Suppressor macrophage (primary cell): Measurements from ENCODE around the gene PRKX.
A peak's percentile ranks its signal among the peaks of the same experiment; 100 is the strongest.
"Not testable (repeated sequence)": the region's sequence is repeated elsewhere in the genome, so short reads cannot be mapped to it uniquely, and the experiment has no call there.

Experiments used
- DNase-seq, 4 experiments: peaks; one replicate each; pipeline ENCODE4 v3.0.0-alpha.2; 2020 to 2022

Gene PRKX

DNA sequence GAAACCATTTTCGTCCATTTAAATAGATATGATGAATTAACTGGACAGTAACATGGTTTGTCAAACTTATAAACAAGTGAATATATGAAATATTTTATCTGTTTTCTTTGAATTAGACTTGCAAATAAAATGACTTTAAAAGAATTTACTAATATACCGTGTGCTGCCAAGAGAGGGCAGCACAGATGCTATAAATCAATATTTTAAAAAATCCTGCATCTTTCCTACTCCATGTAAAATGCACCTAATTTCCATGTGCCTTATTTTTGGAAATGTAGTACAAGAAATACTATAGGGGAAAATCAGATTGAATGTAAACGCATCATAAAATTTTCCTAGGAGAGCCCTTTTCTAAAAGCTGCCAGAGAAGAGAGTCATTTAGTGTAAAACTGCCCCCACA lies 62.2 kb downstream of the PRKX start:
- peak; percentile 25 to 57 (median 34) for DNase-seq

DNA sequence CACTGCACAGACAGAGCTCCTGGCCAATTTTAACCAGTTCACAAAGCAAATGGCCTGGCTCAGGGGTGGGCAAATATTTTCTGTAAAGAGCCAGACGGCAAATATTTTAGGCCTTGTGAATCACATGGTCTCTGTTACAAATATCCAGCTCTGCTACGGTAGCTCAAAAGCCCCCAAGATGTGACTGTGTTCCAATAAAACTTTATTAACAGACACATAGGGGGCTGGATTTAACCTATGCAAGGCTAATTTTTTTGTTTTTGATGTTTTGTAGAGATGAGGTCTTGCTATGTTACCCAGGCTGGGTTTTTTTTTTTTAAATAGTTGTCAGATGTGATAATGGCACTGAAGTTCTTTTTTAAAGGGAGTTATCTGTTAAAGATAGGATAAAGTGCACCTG lies 65.4 kb downstream of the PRKX start:
- no peak for DNase-seq

DNA sequence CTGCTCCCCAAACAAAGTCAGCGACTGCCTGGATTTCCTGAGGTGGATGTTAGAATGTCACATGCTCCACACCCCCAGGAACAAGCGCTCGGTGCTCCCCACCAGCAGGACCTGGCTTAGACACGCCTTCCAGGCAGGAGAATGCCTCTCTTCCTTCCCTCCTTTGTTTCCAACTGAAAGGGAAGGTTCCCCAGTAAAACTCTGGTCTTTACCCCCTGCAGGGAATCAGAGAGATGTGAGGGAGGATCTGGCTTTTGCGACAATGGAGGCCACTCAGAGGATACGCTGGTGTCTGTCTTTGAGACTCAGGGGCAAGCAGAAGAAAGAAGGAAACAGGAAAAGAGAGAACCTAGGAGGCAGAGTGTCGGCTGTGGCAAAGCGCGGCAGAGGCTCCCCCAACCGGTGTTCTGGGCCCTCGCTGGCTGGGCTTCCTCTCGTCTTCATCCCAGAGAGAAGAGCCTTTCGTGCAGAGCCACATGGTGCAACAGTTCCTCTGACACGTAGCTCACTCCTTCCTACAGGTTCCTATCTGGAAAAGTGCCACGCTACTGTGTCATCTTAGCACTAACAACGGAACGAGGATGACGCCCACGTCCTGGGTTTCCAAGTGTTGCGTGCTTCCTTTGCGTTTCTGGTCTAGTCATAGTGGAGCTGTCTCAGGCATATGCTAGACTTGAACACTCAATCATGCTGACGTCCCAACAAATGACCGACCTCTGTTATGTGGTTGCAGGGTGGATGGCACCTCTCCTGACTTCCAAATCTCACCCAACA lies 73.4 kb downstream of the PRKX start:
- DNase-seq: peak; percentile 40 to 81 (median 54)

DNA sequence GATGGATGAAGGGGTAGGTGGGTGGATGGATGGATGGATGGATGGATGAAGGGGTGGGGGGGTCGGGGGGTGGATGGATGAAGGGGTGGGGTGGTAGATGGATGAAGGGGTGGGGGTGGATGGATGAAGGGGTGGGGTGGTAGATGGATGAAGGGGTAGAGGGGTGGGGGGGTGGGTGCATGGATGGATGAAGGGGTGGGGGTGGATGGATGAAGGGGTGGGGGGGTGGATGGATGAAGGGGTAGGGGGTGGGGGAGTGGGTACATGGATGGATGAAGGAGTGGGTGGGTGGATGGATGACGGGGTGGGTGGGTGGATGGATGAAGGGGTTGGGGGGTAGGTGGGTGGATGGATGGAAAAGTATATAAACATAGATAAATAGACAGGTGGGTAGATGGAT lies 74.2 kb downstream of the PRKX start:
- no peak for DNase-seq

DNA sequence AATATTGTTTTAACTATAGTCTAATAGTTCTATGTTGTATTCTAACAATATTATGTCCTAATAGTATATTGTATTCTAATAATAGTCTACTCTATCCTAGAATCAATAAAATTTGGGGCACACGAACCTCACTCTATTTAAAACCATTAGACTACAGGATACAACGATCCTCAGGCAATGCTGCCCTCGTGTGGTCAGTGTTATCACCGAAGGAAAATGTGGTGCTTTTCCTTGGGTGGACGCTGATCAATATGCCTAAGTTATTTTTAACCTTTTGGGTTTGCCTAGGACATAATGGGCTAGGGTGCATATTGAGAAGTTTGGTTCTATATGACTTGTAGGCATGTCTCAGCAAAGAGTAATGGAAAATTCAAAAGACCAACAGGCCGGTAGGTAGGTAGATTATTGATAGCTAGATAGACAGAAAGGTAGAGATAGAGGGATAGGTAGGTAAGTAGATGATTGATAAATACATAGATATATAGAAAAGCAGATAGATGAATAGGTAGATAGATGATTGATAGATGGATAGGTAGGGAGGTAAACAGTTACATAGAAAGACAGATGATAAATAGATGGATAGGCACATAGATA lies 75.1 kb downstream of the PRKX start:
- peak; percentile 40 to 59 (median 50) for DNase-seq

DNA sequence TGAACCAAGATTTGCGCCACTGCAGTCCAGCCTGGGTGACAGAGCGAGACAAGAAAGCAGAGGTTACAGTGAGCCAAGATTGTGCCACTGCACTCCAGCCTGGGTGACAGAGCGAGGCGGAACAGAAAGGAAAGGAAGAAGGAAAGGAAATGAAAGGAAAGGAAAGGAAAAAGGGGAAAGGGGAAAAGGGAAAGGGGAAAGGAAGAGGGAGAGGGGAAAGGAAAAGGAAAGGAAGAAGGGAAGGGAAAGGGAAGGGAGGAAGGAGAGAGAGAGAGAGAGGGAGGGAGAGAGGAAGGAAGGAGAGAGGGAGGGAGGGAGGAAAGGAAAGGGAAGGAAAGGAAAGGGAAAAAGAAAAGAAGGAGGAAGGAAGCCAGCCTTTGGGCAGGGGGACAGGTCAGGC lies 76.6 kb downstream of the PRKX start:
- DNase-seq: no peak

DNA sequence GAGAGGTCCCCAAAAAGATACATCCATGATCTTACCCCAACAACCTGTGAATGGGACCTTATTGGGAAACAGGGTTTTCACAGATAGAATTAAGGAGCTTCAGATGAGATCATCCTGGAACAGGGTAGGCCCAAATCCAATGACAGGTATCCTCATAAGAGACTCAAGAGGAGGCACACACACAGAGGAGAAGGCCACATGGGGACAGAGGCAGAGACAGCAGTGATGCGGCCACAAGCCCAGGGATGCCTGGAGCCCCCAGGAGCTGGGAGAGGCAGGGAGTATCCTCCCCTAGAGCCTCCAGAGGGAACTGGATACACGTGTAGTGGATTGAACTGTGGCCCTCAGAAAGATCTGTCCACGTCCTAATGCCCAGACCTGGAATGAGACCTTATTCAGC lies 82.3 kb downstream of the PRKX start:
- no peak for DNase-seq

DNA sequence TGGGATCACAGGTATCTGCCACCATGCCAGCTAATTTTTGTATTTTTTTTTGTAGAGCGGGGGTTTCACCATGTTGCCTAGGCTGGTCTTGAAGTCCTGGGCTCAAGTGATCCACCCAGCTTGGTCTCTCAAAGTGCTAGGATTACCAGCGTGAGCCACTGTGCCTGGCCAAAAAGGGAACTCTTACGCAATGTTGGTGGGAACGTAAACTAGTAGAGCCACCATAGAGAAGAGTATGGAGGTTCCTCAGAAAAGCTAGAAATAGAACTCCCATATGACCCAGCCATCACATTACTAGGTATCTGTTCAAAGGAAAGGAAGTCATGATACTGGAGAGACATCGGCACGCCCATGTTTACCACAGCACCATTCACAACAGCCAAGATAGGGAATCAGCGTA lies 85.9 kb downstream of the PRKX start:
- peak; percentile 38 to 65 (median 50) for DNase-seq

DNA sequence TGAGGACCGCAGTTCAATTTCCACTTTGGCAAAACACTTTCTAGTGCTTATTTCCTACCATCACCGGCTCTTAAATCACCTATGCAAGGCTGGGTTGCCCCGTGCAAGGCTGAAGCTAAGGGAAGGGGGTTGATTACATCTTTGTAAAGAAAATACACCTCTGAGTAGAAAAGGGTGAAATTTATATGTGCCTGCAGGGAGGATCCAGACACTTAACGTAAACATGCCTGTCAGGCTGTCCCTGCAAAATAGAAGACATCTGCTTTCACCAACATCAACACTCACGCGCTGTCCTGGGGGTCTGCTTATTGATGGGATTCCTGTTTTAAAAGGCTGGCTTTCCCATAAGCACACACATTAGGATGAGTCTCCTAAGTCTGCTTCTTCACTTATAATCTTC lies 92.0 kb downstream of the PRKX start:
- DNase-seq: no peak

DNA sequence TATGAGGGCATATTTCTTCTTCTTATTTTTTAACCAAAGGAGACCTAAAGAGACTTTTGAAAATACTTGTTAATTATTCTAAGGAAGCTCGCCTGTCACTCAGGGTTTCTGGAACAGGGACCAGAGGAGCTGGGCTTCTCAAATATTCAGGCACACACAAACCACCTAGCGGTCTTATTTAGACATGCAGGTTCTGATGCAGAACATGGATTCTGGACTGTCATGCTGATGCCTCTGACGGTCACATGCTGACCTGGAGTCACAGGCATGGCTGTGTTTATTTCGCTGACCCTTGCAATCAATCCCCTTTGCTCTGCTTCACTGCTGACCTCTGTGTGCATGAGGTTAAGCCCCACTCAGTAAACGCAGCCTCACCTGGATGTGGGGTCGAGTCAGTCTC lies 101.7 kb downstream of the PRKX start:
- DNase-seq: not testable (repeated sequence)

DNA sequence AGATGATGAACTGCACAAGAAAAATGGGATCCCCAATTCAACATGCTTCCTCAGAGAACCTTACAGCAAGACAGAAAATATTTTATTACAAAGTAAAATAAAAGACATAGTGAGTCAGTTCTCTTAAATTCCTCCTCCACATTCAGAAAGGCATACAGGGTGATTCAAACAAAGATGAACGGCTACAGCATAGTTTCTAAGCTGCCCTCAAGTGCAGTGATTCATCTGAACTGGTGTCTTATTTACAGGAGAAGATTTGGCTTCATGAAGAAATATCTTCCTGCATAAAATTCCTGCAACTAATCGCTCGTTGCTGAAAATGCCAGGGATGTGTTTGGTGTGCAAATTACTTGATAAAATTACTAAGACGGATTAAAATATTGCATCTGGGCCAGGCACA lies 103.6 kb downstream of the PRKX start:
- no peak for DNase-seq

DNA sequence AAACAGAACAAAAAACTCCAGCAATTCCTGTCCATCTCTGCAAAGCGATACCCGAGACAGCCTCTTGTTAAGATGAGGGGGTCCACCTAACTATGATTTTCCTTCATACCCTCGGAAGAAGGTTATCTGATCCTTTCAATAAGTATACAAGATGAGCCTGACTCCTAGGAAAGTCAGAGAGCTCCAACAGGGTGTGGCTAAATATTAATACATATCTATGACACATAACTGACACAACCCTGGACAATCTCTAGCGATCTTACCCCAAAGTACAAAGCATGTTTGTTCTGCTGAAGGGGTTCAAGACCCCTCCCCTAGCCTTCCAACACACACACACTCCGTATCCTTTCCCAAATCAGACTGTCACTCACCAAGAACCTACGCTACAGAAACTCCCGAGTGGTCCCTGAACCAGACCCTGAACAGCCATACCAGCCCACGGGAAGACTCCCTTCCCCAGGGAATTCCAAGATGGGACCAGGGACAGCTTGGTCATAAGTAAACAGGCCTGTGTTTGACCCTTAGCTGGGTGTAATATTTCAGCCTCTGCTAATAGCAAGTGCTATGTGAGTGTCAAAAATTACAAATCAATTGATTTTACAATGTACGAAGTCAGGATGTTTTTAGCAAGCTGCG lies 110.3 kb downstream of the PRKX start:
- DNase-seq: no peak

DNA sequence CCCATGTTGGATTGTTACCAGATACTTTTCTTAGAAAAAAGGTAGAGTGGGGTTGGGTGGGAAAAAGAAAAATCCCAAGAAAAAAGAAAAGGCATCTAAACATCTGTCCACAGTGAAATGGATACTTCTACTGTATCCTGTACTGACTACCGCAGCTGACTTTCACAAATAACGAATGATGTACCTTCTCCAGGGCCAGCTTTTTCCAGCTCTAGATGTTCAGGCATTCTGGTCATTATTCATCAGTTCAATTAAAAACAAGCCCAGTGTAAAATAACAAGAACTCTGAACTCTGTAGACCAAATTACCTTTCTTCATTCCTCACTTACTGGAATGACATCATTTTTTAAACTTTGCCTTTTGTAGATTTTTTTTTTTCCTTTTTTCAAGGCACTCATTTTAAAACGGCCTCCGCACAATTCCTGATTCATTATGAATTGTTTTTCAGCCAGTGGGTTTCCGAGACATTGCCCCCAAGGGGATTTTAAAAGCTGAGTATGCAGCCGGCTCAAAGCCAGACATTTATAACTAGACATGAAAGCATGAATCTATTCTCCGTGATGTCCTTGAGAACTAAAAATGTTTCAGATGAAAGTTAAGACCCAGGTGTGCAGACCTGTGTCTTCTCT lies 113.5 kb downstream of the PRKX start:
- DNase-seq: no peak

DNA sequence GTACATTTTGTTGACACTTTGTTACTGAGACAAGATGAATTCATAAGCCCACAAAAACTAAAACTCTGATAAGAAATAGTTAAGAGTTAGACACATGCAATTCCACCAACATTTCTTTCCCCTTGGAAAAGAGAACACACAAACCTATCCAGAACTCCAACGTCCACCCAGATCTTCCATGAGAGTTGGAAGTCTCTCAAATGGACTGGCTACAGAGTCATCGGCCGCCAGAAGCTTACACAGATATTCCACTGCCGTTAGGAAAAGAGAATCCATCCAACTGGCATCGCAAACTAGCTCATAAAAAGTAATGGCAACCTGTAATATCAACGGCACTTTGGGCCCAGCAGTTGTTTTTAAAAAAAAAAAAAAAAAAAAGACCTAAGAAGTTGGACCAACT lies 114.7 kb downstream of the PRKX start:
- DNase-seq: no peak

DNA sequence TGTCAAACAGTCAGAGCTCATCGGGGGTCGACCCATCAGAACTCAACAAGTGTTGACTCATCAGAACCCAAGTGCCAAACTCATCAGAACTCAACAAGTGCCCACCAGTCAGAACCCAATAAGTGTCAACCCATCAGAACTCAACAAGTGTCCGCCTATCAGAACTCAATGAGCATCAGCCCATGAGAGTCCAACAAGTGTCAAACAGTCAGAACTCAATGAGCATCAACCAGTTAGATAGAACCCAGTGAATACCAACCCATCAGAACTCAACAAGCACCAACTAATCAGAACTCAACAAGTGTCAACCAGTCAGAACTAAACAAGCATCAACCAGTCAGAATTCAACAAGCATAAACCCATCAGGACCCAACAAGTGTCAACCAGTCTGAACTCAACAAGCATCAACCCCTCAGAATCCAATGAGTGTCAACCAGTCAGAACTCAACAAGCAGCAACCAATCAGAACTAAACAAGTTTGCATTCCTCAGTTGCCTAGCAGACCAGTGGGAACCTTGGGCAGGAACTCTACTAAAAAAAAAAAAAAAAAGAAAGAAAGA lies 115.3 kb downstream of the PRKX start:
- no peak for DNase-seq

DNA sequence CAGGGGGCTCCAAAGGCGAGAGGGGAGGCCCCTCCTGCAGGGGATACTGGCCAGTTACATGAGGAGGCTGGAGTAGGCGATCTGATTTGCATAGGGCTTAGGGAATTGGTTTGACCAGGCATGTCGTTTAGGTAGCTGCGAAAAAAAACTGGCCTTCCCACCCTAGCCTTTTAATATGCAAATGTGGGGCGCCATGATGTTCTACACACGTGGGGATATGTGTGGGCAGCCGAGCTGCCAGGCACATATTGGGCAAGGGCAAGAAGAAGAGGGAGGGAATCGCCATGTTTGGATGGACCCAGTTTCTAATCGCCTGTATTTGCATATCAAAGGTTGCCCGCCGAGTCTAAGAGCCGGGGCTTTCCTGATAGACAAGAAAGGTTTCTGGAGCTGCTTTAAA lies 121.3 kb downstream of the PRKX start:
- DNase-seq: no peak

DNA sequence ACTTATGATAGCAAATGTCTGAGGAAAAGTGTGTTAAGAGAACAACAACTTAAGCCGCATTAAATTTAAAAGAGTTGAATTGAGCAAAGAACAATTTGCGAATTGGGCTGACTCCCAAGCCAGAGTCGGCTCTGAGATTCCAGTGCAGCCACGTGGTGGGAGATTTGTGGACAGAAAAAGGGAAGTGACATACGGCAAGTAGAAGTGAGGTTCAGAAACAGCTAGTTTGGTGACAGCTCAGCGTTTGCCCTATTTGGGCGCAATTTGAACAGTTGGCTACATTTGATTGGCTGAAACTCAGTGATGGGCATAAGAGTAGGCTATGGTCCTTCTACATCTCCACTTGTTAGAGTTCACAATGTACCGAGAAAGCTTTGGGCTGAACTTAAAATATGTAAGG lies 124.0 kb downstream of the PRKX start:
- DNase-seq: peak; percentile 0 to 38 (median 20)

DNA sequence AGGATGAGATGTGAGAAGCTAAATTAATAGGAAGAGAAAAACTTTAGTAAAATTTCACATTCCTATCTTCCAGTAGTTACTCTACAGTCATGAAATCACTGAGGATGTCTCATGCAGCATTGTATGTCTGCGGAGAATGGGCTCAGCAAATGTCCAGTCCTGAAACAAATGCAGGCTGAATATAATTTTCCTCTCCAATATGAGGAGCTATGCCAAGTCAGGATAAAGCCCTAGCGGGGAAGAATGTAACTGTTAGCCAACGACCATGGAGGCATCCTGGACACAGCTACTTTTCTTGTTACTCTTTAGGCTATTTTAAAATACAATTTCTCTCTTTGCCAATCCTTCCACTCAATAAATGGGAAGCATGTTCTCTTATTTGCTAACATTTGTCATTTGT lies 127.7 kb downstream of the PRKX start:
- DNase-seq: no peak

DNA sequence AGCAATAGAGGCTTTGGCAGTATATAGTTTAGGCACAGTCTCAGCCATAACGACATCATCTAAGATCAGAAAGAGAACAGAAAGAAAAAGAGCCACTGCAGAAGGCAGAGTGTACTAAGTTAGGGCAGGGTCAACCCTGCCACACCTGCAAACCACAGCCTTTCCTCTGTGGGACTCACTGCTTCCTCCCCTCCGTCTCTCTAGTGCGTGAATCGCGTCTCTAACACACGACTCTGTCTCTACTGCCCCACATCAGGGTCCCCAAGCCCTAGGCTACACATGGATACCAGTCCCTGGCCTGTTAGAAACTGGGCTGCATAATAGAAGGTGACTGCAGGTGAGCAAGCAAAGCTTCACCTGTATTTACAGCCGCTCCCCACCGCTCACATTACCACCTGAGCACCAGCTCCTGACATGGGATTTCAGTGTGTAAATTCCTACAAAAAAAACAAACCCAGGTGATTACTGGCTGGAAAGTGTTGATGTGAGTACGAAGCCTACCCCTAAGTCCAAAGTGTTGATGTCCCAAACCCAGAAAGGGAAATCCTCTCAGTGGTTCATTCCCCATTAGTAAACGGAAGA lies 128.9 kb downstream of the PRKX start:
- no peak for DNase-seq

DNA sequence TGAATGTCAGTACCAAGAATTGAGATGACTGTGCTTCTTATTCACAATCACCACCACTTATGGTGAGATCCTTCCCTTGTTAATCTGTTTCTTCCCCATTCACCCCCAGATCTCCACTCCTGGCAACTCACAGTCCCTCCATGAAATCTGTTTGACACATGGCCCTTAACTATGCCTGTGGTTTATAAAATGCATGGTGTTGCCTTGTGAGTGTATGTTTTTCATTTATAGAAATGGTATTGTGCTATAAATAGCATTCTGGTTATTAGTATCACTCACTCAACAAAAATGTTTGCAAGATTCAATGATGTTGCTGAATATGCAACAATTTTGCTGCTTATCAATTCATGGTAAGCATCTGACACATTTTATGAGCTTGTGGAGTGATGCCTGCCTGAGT lies 131.0 kb downstream of the PRKX start:
- DNase-seq: no peak

DNA sequence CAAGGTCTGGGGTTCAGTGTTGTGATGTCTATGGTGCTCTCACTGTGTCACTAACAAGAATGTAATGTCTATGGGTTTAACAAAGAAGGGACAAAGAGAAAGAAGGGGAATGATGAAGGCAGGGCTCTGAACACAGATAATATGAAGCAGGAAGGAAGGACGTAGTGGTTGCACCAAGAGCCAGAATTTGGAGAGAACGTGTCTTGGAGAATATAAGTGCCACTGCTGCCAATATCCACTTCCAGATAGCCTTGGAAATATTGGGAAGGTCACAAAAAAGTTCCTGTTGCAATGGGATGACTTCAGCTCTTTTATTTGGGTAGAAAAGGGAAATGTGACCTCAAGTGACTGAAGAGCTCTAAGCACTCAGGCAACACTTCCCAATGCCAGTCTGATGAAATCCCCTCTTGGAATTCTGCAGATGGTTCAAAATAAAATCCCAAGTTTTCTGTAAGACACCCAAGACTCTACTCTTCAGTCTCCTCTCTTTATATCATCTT lies 131.8 kb downstream of the PRKX start:
- DNase-seq: no peak

DNA sequence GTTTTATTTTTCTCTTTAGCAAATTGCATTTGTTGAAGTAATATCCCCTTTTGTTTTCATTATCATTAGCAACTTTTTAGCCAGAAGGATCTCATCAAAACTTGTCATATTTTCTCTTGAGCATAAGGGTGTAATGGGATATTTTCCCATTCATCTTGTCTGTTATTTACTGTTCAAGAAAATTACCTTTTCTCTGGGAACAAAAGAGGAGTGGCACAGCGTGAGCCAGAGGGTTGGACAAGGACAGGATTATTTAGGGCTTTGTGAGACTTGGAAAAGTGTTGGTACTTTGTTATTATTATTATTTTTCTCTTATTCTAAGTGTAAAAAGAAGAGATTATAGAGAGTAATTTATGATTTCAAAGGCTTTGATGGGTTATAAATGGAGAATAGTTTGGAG lies 135.9 kb downstream of the PRKX start:
- no peak for DNase-seq
